HCT116 (cell line): ENCODE results near the gene SLC6A17. TPM values are rescaled to one million over a fixed set of nuclear protein-coding genes. Genes with fewer than 3 reads are reported as not detected.

Source experiments
- ATAC-seq: fragments of 200-7000 bp; cut with Tn5 transposase; 2 replicates; pipeline ENCODE4 v1.9.1; 2020; ENCODE audit warnings: mild to moderate bottlenecking, moderate library complexity
- BruUV-seq: library from RNA; stranded (reverse); fragments of 400-500 nt; replicated peaks from 2 replicates; lab custom pipeline; 2021; lab: Mats Ljungman, UMichigan
- CTCF ChIA-PET: fragments of 300-600 bp; sonication (Branson Sonifier 250); formaldehyde crosslinking; loops from one replicate; lab custom pipeline; 2021; ENCODE audit warnings: antibody characterized with exemption; lab: Charles Lee
- POLR2A ChIA-PET: fragments of 300-600, 350-600 bp; sonication (Branson Sonifier 250); formaldehyde crosslinking; loops from one replicate; lab custom pipeline; 2021; ENCODE audit warnings: antibody characterized with exemption; lab: Charles Lee
- RAD21 ChIA-PET, 2 experiments: fragments of 300-600 bp; sonication (Branson Sonifier 250); formaldehyde crosslinking; loops; one replicate each; lab custom pipeline; 2023; ENCODE audit warnings: low total read pairs in 2 of 2; ENCODE audit not compliant: uncharacterized antibody in 2 of 2, unreplicated experiment in 2 of 2, low non-redundant PET in 1 of 2; lab: Charles Lee
- DNase-seq: peaks from one replicate; pipeline ENCODE4 v3.0.0-alpha.2; 2010; ENCODE audit warnings: low read depth, low spot score
- H2AFZ ChIP-seq: fragments of 200-600 bp; shearing (Covaris generic), sonication (generic); 2 replicates; pipeline ENCODE4 v1.6.1; 2017; ENCODE audit warnings: low read depth, mixed run types, mixed read lengths, antibody characterized with exemption, low read length; ENCODE audit not compliant: poor library complexity, severe bottlenecking
- H3K27ac ChIP-seq: 2 replicates; pipeline ENCODE4 v1.5.1; 2012; ENCODE audit warnings: low read depth, low read length
- H3K27me3 ChIP-seq: fragments of 200-600 bp; sonication (generic); 2 replicates; pipeline ENCODE4 v1.6.1; 2016; ENCODE audit warnings: mixed run types, low read length, mixed read lengths; ENCODE audit not compliant: insufficient read depth
- H3K36me3 ChIP-seq, 2 experiments: fragments of 200-500 bp in 1 of 2; fragments of 200-600 bp in 1 of 2; sonication (Bioruptor generic) in 1 of 2; sonication (generic) in 1 of 2; 2 replicates each; pipeline versions ENCODE4 v1.5.1 to v1.6.1; 2014 to 2016; ENCODE audit warnings: low read length in 2 of 2, inconsistent platforms in 1 of 2, mixed read lengths in 1 of 2, mixed run types in 1 of 2; ENCODE audit not compliant: insufficient read depth in 2 of 2, control insufficient read depth in 1 of 2
- H3K4me1 ChIP-seq, 2 experiments: fragments of 200-600 bp in 1 of 2; sonication (generic) in 1 of 2; 2 replicates each; pipeline versions ENCODE4 v1.5.1 to v1.6.1; 2012 to 2017; ENCODE audit warnings: low read length in 2 of 2, inconsistent platforms in 1 of 2, mild to moderate bottlenecking in 1 of 2, mixed read lengths in 1 of 2, mixed run types in 1 of 2, moderate library complexity in 1 of 2; ENCODE audit not compliant: insufficient read depth in 2 of 2, control insufficient read depth in 1 of 2
- H3K4me2 ChIP-seq: fragments of 200-600 bp; sonication (generic); 2 replicates; pipeline ENCODE4 v1.6.1; 2017; ENCODE audit warnings: mixed run types, low read length, mixed read lengths
- H3K4me3 ChIP-seq, 2 experiments: fragments of 200-600 bp in 1 of 2; sonication (generic) in 1 of 2; replicated peaks in 1 of 2; 2 replicates each; pipeline ENCODE4 v1.5.1; 2011 to 2016; ENCODE audit warnings: low read length in 2 of 2, control low read depth in 1 of 2, low read depth in 1 of 2, mild to moderate bottlenecking in 1 of 2, mixed read lengths in 1 of 2, mixed run types in 1 of 2
- H3K79me2 ChIP-seq: fragments of 200-600 bp; sonication (generic); 2 replicates; pipeline ENCODE4 v1.6.1; 2017; ENCODE audit warnings: mild to moderate bottlenecking, mixed run types, low read length, moderate library complexity, mixed read lengths; ENCODE audit not compliant: insufficient read depth
- H3K9ac ChIP-seq: fragments of 200-600 bp; sonication (generic); 2 replicates; pipeline ENCODE4 v1.6.1; 2016; ENCODE audit warnings: low read length, mixed read lengths
- H3K9me2 ChIP-seq: fragments of 200-600 bp; sonication (generic), shearing (Covaris generic); 2 replicates; pipeline ENCODE4 v1.6.1; 2017; ENCODE audit warnings: mixed run types, mild to moderate bottlenecking, moderate library complexity; ENCODE audit not compliant: insufficient read depth
- H3K9me3 ChIP-seq, 2 experiments: fragments of 200-500 bp in 1 of 2; fragments of 200-600 bp in 1 of 2; sonication (Bioruptor generic) in 1 of 2; sonication (generic) in 1 of 2; 2 replicates each; pipeline ENCODE4 v1.6.1; 2014 to 2017; ENCODE audit warnings: low read length in 2 of 2, mixed read lengths in 2 of 2, inconsistent platforms in 1 of 2, low read depth in 1 of 2, mild to moderate bottlenecking in 1 of 2, mixed run types in 1 of 2, moderate library complexity in 1 of 2; ENCODE audit not compliant: control insufficient read depth in 1 of 2, insufficient read depth in 1 of 2
- H4K20me1 ChIP-seq: fragments of 200-600 bp; sonication (generic), shearing (Covaris generic); 2 replicates; pipeline ENCODE4 v1.6.1; 2017; ENCODE audit warnings: mixed run types, mild to moderate bottlenecking, moderate library complexity; ENCODE audit not compliant: insufficient read depth
- ELF1 ChIP-seq: IDR thresholded peaks from 2 replicates; pipeline ENCODE4 v1.6.1; 2012; ENCODE audit warnings: low read depth, borderline replicate concordance
- EZH2phosphoT487 ChIP-seq: fragments of 200-600 bp; IDR thresholded peaks from 2 replicates; pipeline ENCODE4 v1.6.1; 2018; ENCODE audit warnings: antibody characterized with exemption, borderline replicate concordance
- FOSL1 ChIP-seq: IDR thresholded peaks from 2 replicates; pipeline ENCODE4 v1.6.1; 2012; ENCODE audit warnings: low read depth
- JUND ChIP-seq: IDR thresholded peaks from 2 replicates; pipeline ENCODE4 v1.6.1; 2012
- POLR2AphosphoS5 ChIP-seq: IDR thresholded peaks from 2 replicates; pipeline ENCODE4 v1.6.1; 2011; ENCODE audit warnings: mild to moderate bottlenecking, low read depth, low read length, moderate library complexity
- RAD21 ChIP-seq: IDR thresholded peaks from 2 replicates; pipeline ENCODE4 v1.6.1; 2012; ENCODE audit warnings: low read depth, mild to moderate bottlenecking
- SIN3A ChIP-seq: IDR thresholded peaks from 2 replicates; pipeline ENCODE4 v1.6.1; 2012; ENCODE audit warnings: low read depth
- SP1 ChIP-seq: IDR thresholded peaks from 2 replicates; pipeline ENCODE4 v1.6.1; 2012; ENCODE audit warnings: low read depth
- SRF ChIP-seq: IDR thresholded peaks from 2 replicates; pipeline ENCODE4 v1.6.1; 2012; ENCODE audit warnings: low read depth
- TCF7L2 ChIP-seq: IDR thresholded peaks from 2 replicates; pipeline ENCODE4 v1.7.0; 2011; ENCODE audit warnings: borderline replicate concordance, inconsistent platforms; ENCODE audit not compliant: insufficient read depth, insufficient read length; ENCODE audit errors: extremely low read depth
- YY1 ChIP-seq: IDR thresholded peaks from 2 replicates; pipeline ENCODE4 v1.6.1; 2011; ENCODE audit warnings: low read length, low read depth, moderate library complexity, mild to moderate bottlenecking; ENCODE audit not compliant: insufficient replicate concordance; ENCODE audit errors: extremely low read depth
- ZFX ChIP-seq: fragments of 450-650 bp; IDR thresholded peaks from 2 replicates; pipeline ENCODE4 v1.6.1; 2017
- ZNF274 ChIP-seq: fragments of 200-500 bp; sonication (Bioruptor generic); IDR thresholded peaks from 2 replicates; pipeline ENCODE4 v1.6.1; 2014; ENCODE audit warnings: mild to moderate bottlenecking, low read depth, low read length, inconsistent platforms
- intact Hi-C: fragments of 100-400 bp; cut with micrococcal nuclease; formaldehyde crosslinking; loops from 2 replicates; pipeline ENCODE4 v1.10.0; 2022
- total RNA-seq: library from RNA; stranded (reverse); gene quantifications from one replicate; pipeline ENCODE4 v1.2.1, GENCODE V29; 2021; ENCODE audit not compliant: unreplicated experiment
- TF ChIP-seq, protein P1 (sequence below), 3 experiments: fragments of 200-600 bp in 1 of 3; sonication (generic) in 1 of 3; IDR thresholded peaks in 2 of 3; conservative IDR thresholded peaks in 1 of 3; 2 replicates each; pipeline ENCODE4 v1.5.1; 2012 to 2017; ENCODE audit warnings: low read depth in 2 of 3, low read length in 2 of 3, antibody characterized with exemption in 1 of 3, borderline replicate concordance in 1 of 3, control low read depth in 1 of 3, mild to moderate bottlenecking in 1 of 3, mixed read lengths in 1 of 3, mixed run types in 1 of 3, moderate library complexity in 1 of 3; ENCODE audit not compliant: insufficient read depth in 1 of 3
- TF ChIP-seq, protein P2 (sequence below): IDR thresholded peaks from 2 replicates; pipeline ENCODE4 v1.6.1; 2012
- TF ChIP-seq, protein P3 (sequence below): IDR thresholded peaks from 2 replicates; pipeline ENCODE4 v1.6.1; 2012

SLC6A17 gene
- total RNA-seq, 1 experiment from 2014 or later, result 10.5 TPM

DNA sequence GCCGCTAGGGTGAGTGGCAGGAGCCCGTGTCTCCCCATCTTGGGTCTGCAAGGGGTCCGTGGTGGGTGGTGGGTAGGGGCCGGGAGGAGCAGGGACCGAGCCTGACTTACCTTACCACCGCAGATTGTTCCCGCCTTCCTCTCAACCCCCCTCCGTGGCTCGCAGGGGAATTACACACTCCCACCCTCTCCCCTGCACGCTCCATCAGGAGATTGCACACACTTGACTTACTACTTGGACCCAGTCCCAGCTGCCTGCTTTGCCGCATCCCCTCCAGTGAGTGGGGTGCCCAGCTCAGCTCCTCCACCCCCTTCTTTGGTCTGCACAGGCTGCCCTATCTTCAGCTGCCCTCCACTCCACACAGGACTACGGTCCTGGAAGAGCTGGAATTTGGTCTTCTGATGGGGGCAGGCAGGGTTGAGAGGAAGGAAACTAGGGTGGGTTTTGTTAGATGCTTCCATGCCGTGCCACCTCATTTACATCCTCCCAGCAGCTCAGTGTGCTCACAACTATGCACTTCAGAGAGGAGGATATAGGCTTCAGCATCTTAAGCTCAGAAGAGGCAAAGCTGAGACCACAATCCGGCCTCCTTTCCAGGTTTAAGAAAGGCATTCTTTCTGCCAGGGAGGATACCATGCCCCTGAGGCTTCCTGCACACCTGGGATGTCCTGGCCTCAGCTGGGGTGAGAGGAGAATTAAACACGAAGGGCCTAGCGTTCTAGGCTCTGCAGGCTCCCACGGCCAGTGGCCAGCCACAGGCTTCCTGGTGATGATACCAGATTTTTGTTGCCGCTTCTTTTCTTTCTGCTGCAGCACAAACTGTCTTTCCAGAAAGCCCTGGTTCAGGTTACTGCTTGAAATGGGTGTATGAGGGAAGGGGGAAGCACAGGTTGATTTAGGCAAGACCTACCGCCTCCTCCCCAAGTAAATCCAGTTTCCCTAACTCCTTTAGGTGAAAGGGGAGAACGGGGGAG is 62.2 kb downstream of the SLC6A17 start:
- no peaks in the 10 kb centered on the region for H3K36me3 ChIP-seq
- intact Hi-C loops, result no loop called here
- H3K9ac ChIP-seq, result no peak overlapping the region
- DNase-seq (no peak), ATAC-seq (no peak)
- H3K9me3 ChIP-seq, result no peaks in the 10 kb centered on the region
- TF ChIP-seq JUND (no peak), TCF7L2 (no peak), RAD21 (no peak), ZFX (no peak)
- ChIA-PET CTCF (interaction anchor here (1.8 kb wide), 1 partner anchor 248 kb away, joined by 6 read pairs; no protein-coding TSS in a partner anchor), POLR2A (no interaction called here), RAD21 (no interaction called here)
- peaks cover 0 to 23% of the 10 kb centered on the region in 2 experiments; a peak in 2 of 4 replicates for H3K4me1 ChIP-seq
- H4K20me1 ChIP-seq, result no peaks in the 10 kb centered on the region
- no peaks in the 10 kb centered on the region for H3K27me3 ChIP-seq
- no peak overlapping the region for H3K4me3 ChIP-seq
- no peak overlapping the region for H3K27ac ChIP-seq
- H3K79me2 ChIP-seq, result peaks cover 6% of the 10 kb centered on the region; the same call in 1 of the 2 replicates
- no peak overlapping the region for H2AFZ ChIP-seq
- H3K9me2 ChIP-seq, result no peaks in the 10 kb centered on the region
- no TSS peak for BruUV-seq
- H3K4me2 ChIP-seq, result no peak overlapping the region

DNA sequence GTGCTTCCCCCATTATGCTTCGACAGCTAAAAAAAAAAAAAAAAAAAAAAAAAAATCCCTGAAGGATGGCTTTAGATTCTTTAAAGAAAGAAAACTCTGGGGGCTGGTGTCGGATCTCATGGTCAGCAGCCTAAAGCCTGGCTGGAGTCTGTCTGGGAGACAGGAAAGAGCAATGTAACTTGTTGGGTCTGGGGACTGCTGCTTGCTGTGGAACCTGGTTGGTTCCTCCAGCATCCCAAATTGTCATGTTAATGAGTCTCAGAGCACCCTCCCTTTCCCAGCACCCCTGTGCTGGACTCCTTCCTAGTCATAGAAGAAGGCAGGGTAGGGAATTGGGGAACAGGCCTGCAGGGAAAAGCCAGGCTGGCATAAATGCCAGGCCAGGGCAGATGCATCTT is 62.8 kb downstream of the SLC6A17 start:
- ChIA-PET RAD21 (no interaction called here), CTCF (interaction anchor here (1.8 kb wide), 1 partner anchor 247 kb away, joined by 6 read pairs; no protein-coding TSS in a partner anchor), POLR2A (no interaction called here)
- no peak overlapping the region for H3K4me3 ChIP-seq
- H4K20me1 ChIP-seq, result no peaks in the 10 kb centered on the region
- no peaks in the 10 kb centered on the region for H3K9me2 ChIP-seq
- ATAC-seq (no peak), DNase-seq (no peak)
- peaks cover 0 to 23% of the 10 kb centered on the region in 2 experiments; a peak in 2 of 4 replicates for H3K4me1 ChIP-seq
- no peaks in the 10 kb centered on the region for H3K27me3 ChIP-seq
- H3K9me3 ChIP-seq, result no peaks in the 10 kb centered on the region
- H3K9ac ChIP-seq, result no peak overlapping the region
- H3K4me2 ChIP-seq, result no peak overlapping the region
- peaks cover 9% of the 10 kb centered on the region; the same call in 1 of the 2 replicates for H3K79me2 ChIP-seq
- H3K36me3 ChIP-seq, result no peaks in the 10 kb centered on the region
- no peak overlapping the region for H2AFZ ChIP-seq
- no peak overlapping the region for H3K27ac ChIP-seq
- TSS peak; percentile 35 for BruUV-seq
- intact Hi-C loops, result no loop called here
- TF ChIP-seq SP1 (no peak), POLR2AphosphoS5 (no peak), FOSL1 (no peak), YY1 (no peak), JUND (no peak), EZH2phosphoT487 (no peak), ELF1 (no peak), ZNF274 (no peak), SIN3A (no peak), SRF (no peak), RAD21 (no peak), ZFX (no peak)
- TF ChIP-seq, protein P1, sequence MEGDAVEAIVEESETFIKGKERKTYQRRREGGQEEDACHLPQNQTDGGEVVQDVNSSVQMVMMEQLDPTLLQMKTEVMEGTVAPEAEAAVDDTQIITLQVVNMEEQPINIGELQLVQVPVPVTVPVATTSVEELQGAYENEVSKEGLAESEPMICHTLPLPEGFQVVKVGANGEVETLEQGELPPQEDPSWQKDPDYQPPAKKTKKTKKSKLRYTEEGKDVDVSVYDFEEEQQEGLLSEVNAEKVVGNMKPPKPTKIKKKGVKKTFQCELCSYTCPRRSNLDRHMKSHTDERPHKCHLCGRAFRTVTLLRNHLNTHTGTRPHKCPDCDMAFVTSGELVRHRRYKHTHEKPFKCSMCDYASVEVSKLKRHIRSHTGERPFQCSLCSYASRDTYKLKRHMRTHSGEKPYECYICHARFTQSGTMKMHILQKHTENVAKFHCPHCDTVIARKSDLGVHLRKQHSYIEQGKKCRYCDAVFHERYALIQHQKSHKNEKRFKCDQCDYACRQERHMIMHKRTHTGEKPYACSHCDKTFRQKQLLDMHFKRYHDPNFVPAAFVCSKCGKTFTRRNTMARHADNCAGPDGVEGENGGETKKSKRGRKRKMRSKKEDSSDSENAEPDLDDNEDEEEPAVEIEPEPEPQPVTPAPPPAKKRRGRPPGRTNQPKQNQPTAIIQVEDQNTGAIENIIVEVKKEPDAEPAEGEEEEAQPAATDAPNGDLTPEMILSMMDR (IDR thresholded peaks at IDR 0.05 in 2 of 3, conservative IDR thresholded peaks at IDR 0.05 in 1 of 3; ENCODE audit: borderline replicate concordance in 1 of 3, insufficient read depth in 1 of 3, low read depth in 2 of 3, low read length in 2 of 3), result no peak
- TF ChIP-seq, protein P2, sequence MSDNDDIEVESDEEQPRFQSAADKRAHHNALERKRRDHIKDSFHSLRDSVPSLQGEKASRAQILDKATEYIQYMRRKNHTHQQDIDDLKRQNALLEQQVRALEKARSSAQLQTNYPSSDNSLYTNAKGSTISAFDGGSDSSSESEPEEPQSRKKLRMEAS, result no peak
- TF ChIP-seq, protein P3, sequence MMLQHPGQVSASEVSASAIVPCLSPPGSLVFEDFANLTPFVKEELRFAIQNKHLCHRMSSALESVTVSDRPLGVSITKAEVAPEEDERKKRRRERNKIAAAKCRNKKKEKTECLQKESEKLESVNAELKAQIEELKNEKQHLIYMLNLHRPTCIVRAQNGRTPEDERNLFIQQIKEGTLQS, result no peak
